Adrenal gland (tissue), 12 donors: ENCODE measurements around the gene IMPDH2. TPM values are rescaled to one million over a fixed set of nuclear protein-coding genes. Genes with fewer than 3 reads are reported as not detected.

Experiments
- DNase-seq, 7 donors: peaks; one replicate each; pipeline ENCODE4 v3.0.0-alpha.2; 2019 to 2020
- H3K27ac ChIP-seq, 5 donors: fragments of 200-600 bp; sonication (generic) in 4 of 5; 1 replicate in 3 of 5; 2 replicates in 2 of 5; pipeline versions ENCODE4 v1.5.1 to v1.8.0; 2016 to 2020; ENCODE audit warnings: mild to moderate bottlenecking in 1 of 5
- H3K27me3 ChIP-seq: fragments of 200-600 bp; 2 replicates; pipeline ENCODE4 v1.8.0; 2021
- H3K36me3 ChIP-seq, 2 donors: fragments of 200-600 bp; replicated peaks in 1 of 2; 1 replicate in 1 of 2; 2 replicates in 1 of 2; pipeline versions ENCODE4 v1.5.1 to v1.8.0; 2018 to 2022
- H3K4me1 ChIP-seq, 2 donors: fragments of 200-600 bp; replicated peaks in 1 of 2; 1 replicate in 1 of 2; 2 replicates in 1 of 2; pipeline versions ENCODE4 v1.5.1 to v1.8.0; 2018 to 2021
- H3K4me3 ChIP-seq, 4 donors: fragments of 200-600 bp; sonication (generic) in 3 of 4; one replicate each; pipeline ENCODE4 v1.5.1; 2016 to 2018
- H3K9me3 ChIP-seq, 3 donors: fragments of 200-600 bp; sonication (generic) in 1 of 3; replicated peaks in 1 of 3; 1 replicate in 2 of 3; 2 replicates in 1 of 3; pipeline versions ENCODE4 v1.5.1 to v1.8.0; 2016 to 2021
- CTCF ChIP-seq, 6 experiments: fragments of 450-650 bp in 4 of 6; fragments of 200-600 bp in 2 of 6; sonication (generic) in 1 of 6; IDR thresholded peaks; 1 replicate in 5 of 6; 2 replicates in 1 of 6; pipeline versions ENCODE4 v1.5.1 to v1.8.0; 2016 to 2021; ENCODE audit warnings: antibody characterized with exemption in 6 of 6, mild to moderate bottlenecking in 2 of 6, moderate library complexity in 1 of 6
- POLR2A ChIP-seq, 2 donors: fragments of 450-650 bp; IDR thresholded peaks; one replicate each; pipeline ENCODE4 v1.6.1; 2017; ENCODE audit warnings: antibody characterized with exemption in 2 of 2, mild to moderate bottlenecking in 2 of 2, moderate library complexity in 1 of 2
- WGBS, 4 donors: extraction: QIAGEN DNeasy Blood & Tissue Kit in 2 of 4; methylation state at CpG; one replicate each; pipeline versions ENCODE4 v1.1.5 to v1.1.7; 2013 to 2017; 5-methylcytosine and 5-hydroxymethylcytosine counted together
- intact Hi-C, 2 donors: fragments of 100-400 bp; cut with DNase I; formaldehyde crosslinking; loops; one replicate each; pipeline versions ENCODE4 v1.14.1 to v1.15.0; 2022 to 2023
- polyA plus RNA-seq, 3 donors: library from polyadenylated mRNA; stranded (reverse); fragments of 200-250 nt in 2 of 3; fragments of 350-450 nt in 1 of 3; fragmentation: Illumina TruSeq in 1 of 3; extraction: RNeasy Lipid Tissue Mini Kit (QIAGEN cat#74804) in 1 of 3; gene quantifications; one replicate each; pipeline ENCODE4 v1.2.3, GENCODE V29; 2013 to 2014
- total RNA-seq, 9 donors: library from RNA; depleted of rRNA in 4 of 9; stranded (reverse); fragments of >200 nt in 4 of 9; fragments of 120-200 nt in 1 of 9; fragmentation: NEBNext Ultra II Directional in 1 of 9; extraction: Animal tissue kit (Norgen Biotek cat#: 25700) in 1 of 9; gene quantifications; one replicate each; pipeline versions ENCODE4 v1.1.0 to v1.2.4, GENCODE V29; 2013 to 2023
- donor health status: healthy with polysubstance abuse.
- donor health status: Bipolar disorder and iron deficiency.
- donor health status: DM: yes; HTN: yes; CAD: no.
- donor health status: DM: no; HTN: no; CAD: no.
- donor health status: DM: no; HTN: no; CAD: no.
- donor health status: DM: yes; HTN: yes; CAD: no.

Gene IMPDH2
- total and polyA plus RNA-seq, 12 donors: 113 to 225 (median 141) TPM

- H3K9me3 ChIP-seq: no peaks in the 10 kb centered on the region
- H3K27ac ChIP-seq: peak overlapping the region in 4 of 5 donors; percentile 98 to 100 (median 100)
- H3K27me3 ChIP-seq: no peaks in the 10 kb centered on the region
- peak overlapping the region in 3 of 4 donors; percentile 1 to 91 (median 74) for H3K4me3 ChIP-seq
- peaks cover 0 to 38% of the 10 kb centered on the region in 2 donors for H3K36me3 ChIP-seq
- no peak for TF ChIP-seq POLR2A (IDR thresholded peaks at IDR 0.05)
- no peak for TF ChIP-seq CTCF (IDR thresholded peaks at IDR 0.05)
- intact Hi-C loops: loop anchor here in 1 of 2 donors (10.0 kb wide), 1 partner anchor 1022 kb away; no protein-coding TSS in a partner anchor
- peak in 2 of 7 donors; percentile 33 to 39 for DNase-seq
- WGBS, 4 donors: 17 to 25% (median 20%) methylated on average over 4 to 12 of the region's 12 CpGs
- H3K4me1 ChIP-seq: peaks cover 22 to 37% of the 10 kb centered on the region in 2 donors
These were observed 6.5 kb downstream of the IMPDH2 start for GRCh38 chr3:49022688-49023171.

GRCh38 chr3:49021813-49022687 lies 7.1 kb downstream of the IMPDH2 start, which contains the start of gene NDUFAF3:
Gene NDUFAF3 (plus strand): TSS chr3:49022121. CDS start chr3:49022145, 24 bp downstream.
- Histone ChIP-seq H3K9me3 (no peaks in the 10 kb centered on the region), H3K4me1 (peaks cover 22 to 44% of the 10 kb centered on the region in 2 donors), H3K27me3 (no peaks in the 10 kb centered on the region), H3K4me3 (peak within 1 kb of the TSS; percentile 54 to 91 (median 66)), H3K27ac (peak within 1 kb of the TSS; percentile 98 to 100 (median 99)), H3K36me3 (peaks cover 0 to 38% of the 10 kb centered on the region in 2 donors)
- WGBS, 4 donors: 0 to 1% (median 0%) methylated on average over 15 to 83 of the region's 83 CpGs
- DNase-seq: peak; percentile 93 to 97 (median 94)
- intact Hi-C loops: loop anchor here in 1 of 2 donors (10.0 kb wide), 1 partner anchor 1023 kb away; no protein-coding TSS in a partner anchor
- TF ChIP-seq CTCF (IDR thresholded peaks at IDR 0.05): peak; percentile 89 to 99 (median 96)
- TF ChIP-seq POLR2A (IDR thresholded peaks at IDR 0.05): peak; percentile 91 to 93

GRCh38 chr3:49021213-49021812 lies 7.9 kb downstream of the IMPDH2 start:
- peaks cover 22 to 44% of the 10 kb centered on the region in 2 donors for H3K4me1 ChIP-seq
- TF ChIP-seq POLR2A (IDR thresholded peaks at IDR 0.05): peak; percentile 98 to 99
- TF ChIP-seq CTCF (IDR thresholded peaks at IDR 0.05): no peak

More at GRCh38 chr3:49021213-49021812, 7.9 kb downstream of the IMPDH2 start:
- peak; percentile 99 to 100 (median 100) for DNase-seq
- intact Hi-C loops: loop anchor here in 1 of 2 donors (10.0 kb wide), 1 partner anchor 1023 kb away; no protein-coding TSS in a partner anchor
- no peaks in the 10 kb centered on the region for H3K27me3 ChIP-seq
- H3K27ac ChIP-seq: peak overlapping the region; percentile 98 to 100 (median 99)
- 0% methylated on average over 3 to 60 of the region's 60 CpGs; no CpG with 5 or more reads in 1 of the 4 donors for WGBS, 4 donors
- H3K4me3 ChIP-seq: peak overlapping the region; percentile 54 to 91 (median 66)
- H3K36me3 ChIP-seq: peaks cover 0 to 39% of the 10 kb centered on the region in 2 donors
- H3K9me3 ChIP-seq: no peaks in the 10 kb centered on the region
